HG03342 (cell line): Measurements from ENCODE around the gene SLC6A7.

ENCODE experiments used
- ATAC-seq: cut with Tn5 transposase; IDR thresholded peaks from one replicate; pipeline ENCODE4 v1.9.1; 2021; ENCODE audit warnings: mild to moderate bottlenecking, moderate library complexity; ENCODE audit not compliant: unreplicated experiment

The SLC6A7 gene

DNA sequence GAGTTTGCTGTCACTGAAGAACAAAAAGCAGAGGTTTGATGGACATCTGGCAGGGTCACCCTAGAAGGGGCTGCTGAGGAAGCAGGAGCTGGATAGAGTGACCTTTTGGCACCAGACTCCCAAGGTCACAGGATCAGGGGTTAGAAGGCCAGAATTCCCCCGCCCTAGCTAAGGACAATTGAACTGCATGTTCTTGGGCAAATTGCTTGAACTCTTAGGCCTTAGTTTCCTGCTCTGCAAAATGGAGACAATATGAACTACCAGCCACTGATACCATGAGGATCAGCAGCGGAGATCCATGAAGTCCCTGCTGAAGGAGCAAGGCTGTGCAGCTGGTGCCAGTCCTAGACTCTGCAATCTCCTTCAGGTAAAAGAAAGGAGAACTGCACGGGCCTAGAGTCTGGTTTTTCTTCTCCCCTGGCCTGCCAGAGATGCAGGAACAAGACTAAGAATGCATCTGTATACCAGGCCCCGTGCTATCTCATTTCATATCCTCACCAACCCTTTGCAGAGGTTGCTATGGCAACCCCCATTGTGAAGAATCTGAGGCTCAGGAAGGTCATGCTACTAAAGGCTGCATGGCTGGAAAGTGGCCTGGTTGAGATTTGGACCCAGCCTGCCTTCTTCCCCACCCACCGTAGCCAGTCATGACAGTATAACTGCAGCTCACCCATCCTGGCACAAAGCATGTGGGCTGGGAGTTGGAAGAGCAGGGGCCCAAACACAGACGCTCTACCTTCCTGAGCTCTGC, 66.0 kb downstream of the SLC6A7 start:
- ATAC-seq: no peak

- ATAC-seq: no peak
Measured at GRCh38 chr5:150256410-150257064, 66.7 kb downstream of the SLC6A7 start.

GRCh38 chr5:150257424-150257823, 67.6 kb downstream of the SLC6A7 start:
- no peak for ATAC-seq

DNA sequence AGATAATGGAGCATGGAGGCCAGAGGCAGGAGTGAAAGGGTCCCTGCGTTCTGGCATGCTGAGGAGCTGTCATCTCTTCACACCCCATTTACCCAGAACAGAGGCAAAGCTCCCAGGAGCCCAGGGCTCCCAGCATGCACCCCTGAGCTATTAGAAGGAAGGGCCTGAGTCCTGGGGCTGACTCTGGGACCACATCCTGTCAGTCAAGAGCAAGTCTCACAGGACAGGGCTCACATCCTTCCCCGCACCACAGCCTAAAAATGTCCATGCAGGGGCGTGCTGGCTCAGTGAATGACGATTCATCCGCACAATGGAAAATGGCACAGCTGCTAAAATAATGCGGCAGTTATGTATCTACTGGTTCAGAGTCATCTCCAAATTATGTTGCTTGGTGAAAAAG, 68.3 kb downstream of the SLC6A7 start:
- ATAC-seq: peak; percentile 46
